ENCODE measurements around the gene CKB. TPM values are rescaled to one million over a fixed set of nuclear protein-coding genes. Genes with fewer than 3 reads are reported as not detected.

CKB gene
- total and polyA plus RNA-seq, 4 donors, result 9.0 to 32.9 (median 20.4) TPM

GRCh38 chr14:103492156-103492925 lies 30.3 kb downstream of the CKB start (continued):
- TF ChIP-seq ZBTB33 (IDR thresholded peaks at IDR 0.05) (no peak), YY1 (IDR thresholded peaks at IDR 0.05) (no peak), EGR1 (IDR thresholded peaks at IDR 0.05; ENCODE audit: low read depth in 2 of 2) (no peak)

GRCh38 chr14:103491691-103492090 lies 30.9 kb downstream of the CKB start:
- Histone ChIP-seq H3K9me3 (ENCODE audit: control insufficient read depth in 4 of 4, low read length in 3 of 4) (no peaks in the 10 kb centered on the region), H3K4me1 (ENCODE audit: control insufficient read depth in 4 of 4, insufficient read depth in 4 of 4, low read length in 3 of 4) (peaks cover 0 to 4% (median 2%) of the 10 kb centered on the region in 4 donors), H3K4me3 (ENCODE audit: low read depth in 1 of 3, low read length in 3 of 3) (no peak overlapping the region), H3K27me3 (ENCODE audit: control insufficient read depth in 4 of 4, insufficient read depth in 4 of 4, low read length in 3 of 4) (no peaks in the 10 kb centered on the region), H3K27ac (ENCODE audit: low read depth in 1 of 2, low read length in 2 of 2) (no peak overlapping the region), H3K36me3 (ENCODE audit: control insufficient read depth in 4 of 4, insufficient read depth in 3 of 4, low read depth in 1 of 4, low read length in 3 of 4) (peaks cover 5 to 49% (median 28%) of the 10 kb centered on the region in 4 donors), H3K9ac (ENCODE audit: low read depth in 1 of 2, low read length in 2 of 2) (no peak overlapping the region)
- TF ChIP-seq JUND (IDR thresholded peaks at IDR 0.05), result no peak
- no peak for TF ChIP-seq YY1 (IDR thresholded peaks at IDR 0.05)
- no peak for TF ChIP-seq TAF1 (conservative IDR thresholded peaks at IDR 0.05)
- no peak for TF ChIP-seq ATF3 (IDR thresholded peaks at IDR 0.05)
- no peak for TF ChIP-seq NR2F2 (IDR thresholded peaks at IDR 0.05)
- no peak for TF ChIP-seq RAD21 (IDR thresholded peaks at IDR 0.05)
- no peak for TF ChIP-seq EGR1 (IDR thresholded peaks at IDR 0.05; ENCODE audit: low read depth in 2 of 2)
- TF ChIP-seq ZBTB33 (IDR thresholded peaks at IDR 0.05), result no peak
- no peak for TF ChIP-seq FOXA2 (IDR thresholded peaks at IDR 0.05)
- no peak for TF ChIP-seq HNF4G (IDR thresholded peaks at IDR 0.05)
- TF ChIP-seq, protein P1, sequence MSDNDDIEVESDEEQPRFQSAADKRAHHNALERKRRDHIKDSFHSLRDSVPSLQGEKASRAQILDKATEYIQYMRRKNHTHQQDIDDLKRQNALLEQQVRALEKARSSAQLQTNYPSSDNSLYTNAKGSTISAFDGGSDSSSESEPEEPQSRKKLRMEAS (IDR thresholded peaks at IDR 0.05), result no peak
- TF ChIP-seq CTCF (IDR thresholded peaks at IDR 0.05; ENCODE audit: low read depth, low read length, missing input control), result no peak
- TF ChIP-seq GABPA (IDR thresholded peaks at IDR 0.05 in 1 of 2, conservative IDR thresholded peaks at IDR 0.05 in 1 of 2), result no peak
- TF ChIP-seq SP1 (IDR thresholded peaks at IDR 0.05), result no peak
- TF ChIP-seq, protein P2, sequence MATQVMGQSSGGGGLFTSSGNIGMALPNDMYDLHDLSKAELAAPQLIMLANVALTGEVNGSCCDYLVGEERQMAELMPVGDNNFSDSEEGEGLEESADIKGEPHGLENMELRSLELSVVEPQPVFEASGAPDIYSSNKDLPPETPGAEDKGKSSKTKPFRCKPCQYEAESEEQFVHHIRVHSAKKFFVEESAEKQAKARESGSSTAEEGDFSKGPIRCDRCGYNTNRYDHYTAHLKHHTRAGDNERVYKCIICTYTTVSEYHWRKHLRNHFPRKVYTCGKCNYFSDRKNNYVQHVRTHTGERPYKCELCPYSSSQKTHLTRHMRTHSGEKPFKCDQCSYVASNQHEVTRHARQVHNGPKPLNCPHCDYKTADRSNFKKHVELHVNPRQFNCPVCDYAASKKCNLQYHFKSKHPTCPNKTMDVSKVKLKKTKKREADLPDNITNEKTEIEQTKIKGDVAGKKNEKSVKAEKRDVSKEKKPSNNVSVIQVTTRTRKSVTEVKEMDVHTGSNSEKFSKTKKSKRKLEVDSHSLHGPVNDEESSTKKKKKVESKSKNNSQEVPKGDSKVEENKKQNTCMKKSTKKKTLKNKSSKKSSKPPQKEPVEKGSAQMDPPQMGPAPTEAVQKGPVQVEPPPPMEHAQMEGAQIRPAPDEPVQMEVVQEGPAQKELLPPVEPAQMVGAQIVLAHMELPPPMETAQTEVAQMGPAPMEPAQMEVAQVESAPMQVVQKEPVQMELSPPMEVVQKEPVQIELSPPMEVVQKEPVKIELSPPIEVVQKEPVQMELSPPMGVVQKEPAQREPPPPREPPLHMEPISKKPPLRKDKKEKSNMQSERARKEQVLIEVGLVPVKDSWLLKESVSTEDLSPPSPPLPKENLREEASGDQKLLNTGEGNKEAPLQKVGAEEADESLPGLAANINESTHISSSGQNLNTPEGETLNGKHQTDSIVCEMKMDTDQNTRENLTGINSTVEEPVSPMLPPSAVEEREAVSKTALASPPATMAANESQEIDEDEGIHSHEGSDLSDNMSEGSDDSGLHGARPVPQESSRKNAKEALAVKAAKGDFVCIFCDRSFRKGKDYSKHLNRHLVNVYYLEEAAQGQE (IDR thresholded peaks at IDR 0.05), result no peak
- no peak for TF ChIP-seq FOXA1 (IDR thresholded peaks at IDR 0.05)
- no peak for TF ChIP-seq HNF4A (conservative IDR thresholded peaks at IDR 0.05)
- no peak for TF ChIP-seq RXRA (IDR thresholded peaks at IDR 0.05)
- DNase-seq (ENCODE audit: low spot score), result no peak
- 94% methylated on average over 10 of the region's 10 CpGs for WGBS

Measured in liver (tissue), 9 donors.